A549 (cell line): ENCODE data around the gene RFESD.

Source experiments
- CBX2 ChIP-seq: fragments of 200-600 bp; sonication (generic); IDR thresholded peaks from 2 replicates; pipeline ENCODE4 v1.6.1; 2016; ENCODE audit warnings: low read depth, mild to moderate bottlenecking, borderline replicate concordance
- CHD2 ChIP-seq: fragments of 150-350 bp; IDR thresholded peaks from 2 replicates; pipeline ENCODE4 v1.6.1; 2014; ENCODE audit warnings: low read length; ENCODE audit not compliant: partially characterized antibody
- EHF ChIP-seq: fragments of 250-450 bp; sonication (Bioruptor Pico); IDR thresholded peaks from 2 replicates; pipeline ENCODE4 v1.5.0; 2020; ENCODE audit warnings: mild to moderate bottlenecking
- HOXB5 ChIP-seq: fragments of 250-450 bp; sonication (Bioruptor Pico); IDR thresholded peaks from 2 replicates; pipeline ENCODE4 v1.5.0; 2020; ENCODE audit warnings: mild to moderate bottlenecking, moderate library complexity
- KDM5A ChIP-seq: fragments of 200-600 bp; sonication (generic); IDR thresholded peaks from 2 replicates; pipeline ENCODE4 v1.6.1; 2016; ENCODE audit warnings: antibody characterized with exemption, mild to moderate bottlenecking
- MYC ChIP-seq: IDR thresholded peaks from 2 replicates; pipeline ENCODE4 v1.6.1; 2012; ENCODE audit warnings: mild to moderate bottlenecking, inconsistent platforms, low read length, improper control_type of control experiment, borderline replicate concordance
- NR3C1 ChIP-seq: fragments of >200 bp; sonication (Bioruptor Twin); formaldehyde crosslinking; IDR thresholded peaks from 3 replicates; pipeline ENCODE4 v1.6.1; 2017
- POLR2A ChIP-seq: IDR thresholded peaks from 2 replicates; pipeline ENCODE4 v1.6.1; 2012; ENCODE audit warnings: mild to moderate bottlenecking, low read length
- SMC3 ChIP-seq: fragments of >200 bp; sonication (Bioruptor Twin); formaldehyde crosslinking; IDR thresholded peaks from 3 replicates; pipeline ENCODE4 v1.6.1; 2018; ENCODE audit warnings: inconsistent platforms
- ZNF302 ChIP-seq: fragments of 250-450 bp; sonication (Bioruptor Pico); IDR thresholded peaks from 2 replicates; pipeline ENCODE4 v1.9.0; 2021; ENCODE audit warnings: inconsistent platforms, mild to moderate bottlenecking, moderate library complexity
- TF ChIP-seq, protein P1 (sequence below): fragments of >200 bp; sonication (Bioruptor Twin); formaldehyde crosslinking; IDR thresholded peaks from 3 replicates; pipeline ENCODE4 v1.5.1; 2016
- TF ChIP-seq, protein P2 (sequence below): IDR thresholded peaks from 2 replicates; pipeline ENCODE4 v1.6.1; 2012
- TF ChIP-seq, protein P3 (sequence below): fragments of >200 bp; sonication (Bioruptor Twin); formaldehyde crosslinking; IDR thresholded peaks from 2 replicates; pipeline ENCODE4 v1.6.1; 2016

DNA sequence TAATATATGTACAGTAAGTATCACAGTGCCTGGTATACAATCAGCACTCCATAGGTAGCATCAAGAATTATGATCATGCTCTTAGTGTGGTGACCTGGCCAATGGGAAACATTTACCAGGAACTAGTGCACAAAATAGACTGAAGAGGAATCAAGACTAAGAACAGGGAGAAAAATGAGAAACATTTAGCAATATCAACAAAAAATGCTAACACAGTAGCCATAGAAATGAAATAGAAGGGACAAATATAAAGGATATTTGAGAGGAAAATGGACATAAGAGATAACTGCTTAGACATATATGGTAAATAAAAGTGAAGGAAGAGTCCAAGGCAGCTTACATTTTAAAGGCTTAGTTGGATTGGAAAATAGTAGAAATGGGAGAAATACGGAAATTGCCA is 52.8 kb downstream of the RFESD start:
- TF ChIP-seq, protein P1, sequence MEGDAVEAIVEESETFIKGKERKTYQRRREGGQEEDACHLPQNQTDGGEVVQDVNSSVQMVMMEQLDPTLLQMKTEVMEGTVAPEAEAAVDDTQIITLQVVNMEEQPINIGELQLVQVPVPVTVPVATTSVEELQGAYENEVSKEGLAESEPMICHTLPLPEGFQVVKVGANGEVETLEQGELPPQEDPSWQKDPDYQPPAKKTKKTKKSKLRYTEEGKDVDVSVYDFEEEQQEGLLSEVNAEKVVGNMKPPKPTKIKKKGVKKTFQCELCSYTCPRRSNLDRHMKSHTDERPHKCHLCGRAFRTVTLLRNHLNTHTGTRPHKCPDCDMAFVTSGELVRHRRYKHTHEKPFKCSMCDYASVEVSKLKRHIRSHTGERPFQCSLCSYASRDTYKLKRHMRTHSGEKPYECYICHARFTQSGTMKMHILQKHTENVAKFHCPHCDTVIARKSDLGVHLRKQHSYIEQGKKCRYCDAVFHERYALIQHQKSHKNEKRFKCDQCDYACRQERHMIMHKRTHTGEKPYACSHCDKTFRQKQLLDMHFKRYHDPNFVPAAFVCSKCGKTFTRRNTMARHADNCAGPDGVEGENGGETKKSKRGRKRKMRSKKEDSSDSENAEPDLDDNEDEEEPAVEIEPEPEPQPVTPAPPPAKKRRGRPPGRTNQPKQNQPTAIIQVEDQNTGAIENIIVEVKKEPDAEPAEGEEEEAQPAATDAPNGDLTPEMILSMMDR = no peak
- TF ChIP-seq POLR2A = no peak
- TF ChIP-seq MYC = no peak
- no peak for TF ChIP-seq NR3C1
- TF ChIP-seq HOXB5 (CRISPR knock-in tag) = no peak
- TF ChIP-seq CBX2 = no peak
- TF ChIP-seq CHD2 = no peak
- no peak for TF ChIP-seq KDM5A
- TF ChIP-seq EHF = no peak
- TF ChIP-seq SMC3 = no peak
- TF ChIP-seq ZNF302 (CRISPR knock-in tag) = no peak
- TF ChIP-seq, protein P2, sequence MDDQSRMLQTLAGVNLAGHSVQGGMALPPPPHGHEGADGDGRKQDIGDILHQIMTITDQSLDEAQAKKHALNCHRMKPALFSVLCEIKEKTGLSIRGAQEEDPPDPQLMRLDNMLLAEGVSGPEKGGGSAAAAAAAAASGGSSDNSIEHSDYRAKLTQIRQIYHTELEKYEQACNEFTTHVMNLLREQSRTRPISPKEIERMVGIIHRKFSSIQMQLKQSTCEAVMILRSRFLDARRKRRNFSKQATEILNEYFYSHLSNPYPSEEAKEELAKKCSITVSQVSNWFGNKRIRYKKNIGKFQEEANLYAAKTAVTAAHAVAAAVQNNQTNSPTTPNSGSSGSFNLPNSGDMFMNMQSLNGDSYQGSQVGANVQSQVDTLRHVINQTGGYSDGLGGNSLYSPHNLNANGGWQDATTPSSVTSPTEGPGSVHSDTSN = no peak
- TF ChIP-seq, protein P3, sequence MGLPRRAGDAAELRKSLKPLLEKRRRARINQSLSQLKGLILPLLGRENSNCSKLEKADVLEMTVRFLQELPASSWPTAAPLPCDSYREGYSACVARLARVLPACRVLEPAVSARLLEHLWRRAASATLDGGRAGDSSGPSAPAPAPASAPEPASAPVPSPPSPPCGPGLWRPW = no peak
